PC-9 (cell line): ENCODE data around the gene TRPM1. TPM values are rescaled to one million over a fixed set of nuclear protein-coding genes. Genes with fewer than 3 reads are reported as not detected.

ENCODE experiments used
- BruUV-seq: library from RNA; stranded (reverse); fragments of 400-500 nt; replicated peaks from 2 replicates; lab custom pipeline; 2021; lab: Mats Ljungman, UMichigan
- CTCF ChIA-PET: fragments of 300-600 bp; sonication (Branson Sonifier 250); formaldehyde crosslinking; loops from one replicate; lab custom pipeline; 2022; ENCODE audit warnings: antibody characterized with exemption; lab: Charles Lee
- POLR2A ChIA-PET: fragments of 300-600 bp; sonication (Branson Sonifier 250); formaldehyde crosslinking; loops from one replicate; lab custom pipeline; 2022; ENCODE audit warnings: antibody characterized with exemption; ENCODE audit not compliant: unreplicated experiment; lab: Charles Lee
- DNase-seq, 2 experiments: peaks; one replicate each; pipeline versions ENCODE4 v3.0.0 to v3.0.0-alpha.2; 2015 to 2022; ENCODE audit warnings: mixed read lengths in 1 of 2
- H2AFZ ChIP-seq: fragments of 200-600 bp; sonication (generic); 2 replicates; pipeline ENCODE4 v1.8.1; 2017; ENCODE audit warnings: antibody characterized with exemption
- H3F3A ChIP-seq: fragments of 200-600 bp; sonication (generic); 2 replicates; pipeline ENCODE4 v1.8.1; 2017; ENCODE audit warnings: antibody characterized with exemption, mild to moderate bottlenecking, low read depth; ENCODE audit not compliant: insufficient read depth
- H3K27ac ChIP-seq: fragments of 200-600 bp; sonication (generic); 2 replicates; pipeline ENCODE4 v1.6.1; 2016; ENCODE audit warnings: mixed run types
- H3K27me3 ChIP-seq: fragments of 200-600 bp; sonication (generic); 2 replicates; pipeline ENCODE4 v1.6.1; 2016; ENCODE audit warnings: low read depth, mixed run types; ENCODE audit not compliant: insufficient read depth
- H3K36me3 ChIP-seq: fragments of 200-600 bp; sonication (generic); 2 replicates; pipeline ENCODE4 v1.6.1; 2016; ENCODE audit warnings: low read depth, mixed run types
- H3K4me1 ChIP-seq: fragments of 200-600 bp; sonication (generic); replicated peaks from 2 replicates; pipeline ENCODE4 v1.6.1; 2016; ENCODE audit warnings: mixed run types; ENCODE audit not compliant: insufficient read depth
- H3K4me2 ChIP-seq: fragments of 200-600 bp; sonication (generic); 2 replicates; pipeline ENCODE4 v1.6.1; 2017; ENCODE audit warnings: mixed run types
- H3K4me3 ChIP-seq: fragments of 200-600 bp; sonication (generic); 2 replicates; pipeline ENCODE4 v1.6.1; 2016; ENCODE audit warnings: mixed run types
- H3K79me2 ChIP-seq: fragments of 200-600 bp; sonication (generic); 2 replicates; pipeline ENCODE4 v1.6.1; 2017; ENCODE audit warnings: low read depth, mixed run types
- H3K9me2 ChIP-seq: fragments of 200-600 bp; sonication (generic); 2 replicates; pipeline ENCODE4 v1.8.1; 2017; ENCODE audit warnings: mild to moderate bottlenecking; ENCODE audit not compliant: insufficient read depth
- H3K9me3 ChIP-seq: fragments of 200-600 bp; sonication (generic); 2 replicates; pipeline ENCODE4 v1.8.1; 2016; ENCODE audit warnings: low read depth; ENCODE audit not compliant: insufficient read depth
- H4K20me1 ChIP-seq: fragments of 200-600 bp; sonication (generic); 2 replicates; pipeline ENCODE4 v1.8.1; 2017; ENCODE audit not compliant: insufficient read depth
- EZH2 ChIP-seq: fragments of 200-600 bp; sonication (generic); IDR thresholded peaks from 2 replicates; pipeline ENCODE4 v1.8.0; 2017; ENCODE audit warnings: antibody characterized with exemption, low read depth
- intact Hi-C: fragments of 100-400 bp; cut with micrococcal nuclease; formaldehyde crosslinking; loops from one replicate; pipeline ENCODE4 v1.10.0; 2022; ENCODE audit not compliant: unreplicated experiment
- total RNA-seq: library from RNA; stranded (reverse); gene quantifications from 2 replicates; pipeline ENCODE4 v1.2.3, GENCODE V29; 2021
- TF ChIP-seq, protein P1 (sequence below): fragments of 200-600 bp; sonication (generic); conservative IDR thresholded peaks from 2 replicates; pipeline ENCODE4 v1.6.1; 2017; ENCODE audit warnings: mixed run types, antibody characterized with exemption, mild to moderate bottlenecking, moderate library complexity

The TRPM1 gene
- total RNA-seq, 1 experiment from 2014 or later, result not detected

DNA sequence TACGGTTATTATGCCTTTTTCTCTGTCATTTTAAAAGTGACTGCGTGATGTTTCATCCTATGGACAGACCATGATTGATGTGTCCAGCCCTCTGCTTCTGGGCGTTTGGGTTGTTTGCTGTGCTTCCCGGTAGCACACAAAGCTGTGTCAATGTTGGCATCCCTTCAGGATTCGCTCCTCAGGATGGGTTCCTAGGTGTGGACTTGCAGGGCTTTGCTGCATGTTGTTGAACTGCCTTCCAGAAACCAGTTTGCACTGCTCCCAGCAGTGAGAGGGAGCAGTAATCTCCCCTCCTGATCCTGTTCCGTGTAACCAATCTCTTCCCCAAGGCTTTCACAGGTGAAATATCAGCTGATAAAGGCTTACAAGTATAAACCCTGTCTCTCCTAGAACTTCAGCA is 787 bp downstream of the TRPM1 start:
- no peaks in the 10 kb centered on the region for H3K36me3 ChIP-seq
- no peak overlapping the region for H3K4me2 ChIP-seq
- BruUV-seq, result no TSS peak
- H3K4me3 ChIP-seq, result no peak overlapping the region
- H2AFZ ChIP-seq, result no peak overlapping the region
- no peaks in the 10 kb centered on the region for H3K79me2 ChIP-seq
- H3K27ac ChIP-seq, result no peak overlapping the region
- H4K20me1 ChIP-seq, result no peaks in the 10 kb centered on the region
- ChIA-PET POLR2A (no interaction called here), CTCF (no interaction called here)
- intact Hi-C loops, result no loop called here
- H3K9me2 ChIP-seq, result no peaks in the 10 kb centered on the region
- TF ChIP-seq EZH2, result no peak
- TF ChIP-seq, protein P1, sequence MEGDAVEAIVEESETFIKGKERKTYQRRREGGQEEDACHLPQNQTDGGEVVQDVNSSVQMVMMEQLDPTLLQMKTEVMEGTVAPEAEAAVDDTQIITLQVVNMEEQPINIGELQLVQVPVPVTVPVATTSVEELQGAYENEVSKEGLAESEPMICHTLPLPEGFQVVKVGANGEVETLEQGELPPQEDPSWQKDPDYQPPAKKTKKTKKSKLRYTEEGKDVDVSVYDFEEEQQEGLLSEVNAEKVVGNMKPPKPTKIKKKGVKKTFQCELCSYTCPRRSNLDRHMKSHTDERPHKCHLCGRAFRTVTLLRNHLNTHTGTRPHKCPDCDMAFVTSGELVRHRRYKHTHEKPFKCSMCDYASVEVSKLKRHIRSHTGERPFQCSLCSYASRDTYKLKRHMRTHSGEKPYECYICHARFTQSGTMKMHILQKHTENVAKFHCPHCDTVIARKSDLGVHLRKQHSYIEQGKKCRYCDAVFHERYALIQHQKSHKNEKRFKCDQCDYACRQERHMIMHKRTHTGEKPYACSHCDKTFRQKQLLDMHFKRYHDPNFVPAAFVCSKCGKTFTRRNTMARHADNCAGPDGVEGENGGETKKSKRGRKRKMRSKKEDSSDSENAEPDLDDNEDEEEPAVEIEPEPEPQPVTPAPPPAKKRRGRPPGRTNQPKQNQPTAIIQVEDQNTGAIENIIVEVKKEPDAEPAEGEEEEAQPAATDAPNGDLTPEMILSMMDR, result no peak
- DNase-seq, result no peak
- H3K9me3 ChIP-seq, result no peaks in the 10 kb centered on the region
- H3K4me1 ChIP-seq, result no peaks in the 10 kb centered on the region
- H3F3A ChIP-seq, result no peaks in the 10 kb centered on the region
- H3K27me3 ChIP-seq, result peaks cover 28% of the 10 kb centered on the region

DNA sequence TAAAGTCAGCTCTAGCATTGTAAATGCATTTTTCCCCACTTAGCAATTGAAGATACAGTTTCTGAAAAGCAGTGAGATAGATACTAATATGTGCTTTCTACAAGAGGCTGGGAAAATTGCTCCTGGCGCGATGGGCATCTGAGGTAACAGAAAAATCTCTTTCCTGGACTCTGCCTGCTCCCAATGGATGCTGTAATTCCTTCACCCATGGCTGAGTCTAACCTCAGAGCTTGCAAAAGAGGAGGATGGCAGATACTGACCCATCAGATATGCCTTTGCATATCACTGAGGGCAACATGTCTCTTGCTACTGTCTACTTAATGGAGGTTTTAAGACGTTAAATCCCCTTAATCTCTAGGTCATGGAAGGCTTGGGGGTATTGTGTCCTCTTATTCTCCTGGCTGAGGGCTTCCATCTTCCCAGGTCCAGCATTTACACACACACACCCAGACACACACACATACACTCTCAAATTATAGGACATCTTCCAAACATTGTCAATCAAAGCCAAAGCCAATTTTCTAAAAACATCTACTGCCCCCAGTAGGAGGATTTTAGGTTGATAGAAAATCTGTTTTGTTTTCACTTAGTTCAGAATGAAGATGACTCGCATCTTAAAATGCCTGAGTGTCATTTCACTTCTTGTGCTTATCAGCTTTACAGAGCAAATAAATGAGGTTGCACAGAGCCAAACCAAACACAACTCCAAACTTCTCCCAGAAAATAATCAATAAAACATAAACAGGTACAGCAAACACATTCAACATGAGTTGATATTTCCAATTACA is 2.4 kb downstream of the TRPM1 start:
- BruUV-seq, result no TSS peak
- Histone ChIP-seq H3K36me3 (no peaks in the 10 kb centered on the region), H3K4me3 (no peak overlapping the region), H3K4me2 (no peak overlapping the region), H3K27ac (no peak overlapping the region), H3K79me2 (no peaks in the 10 kb centered on the region), H2AFZ (no peak overlapping the region), H3F3A (no peaks in the 10 kb centered on the region), H3K27me3 (peaks cover 27% of the 10 kb centered on the region), H3K9me3 (no peaks in the 10 kb centered on the region), H3K9me2 (no peaks in the 10 kb centered on the region), H3K4me1 (no peaks in the 10 kb centered on the region), H4K20me1 (no peaks in the 10 kb centered on the region)
- ChIA-PET POLR2A (no interaction called here), CTCF (no interaction called here)
- TF ChIP-seq, protein P1, result no peak
- no peak for TF ChIP-seq EZH2
- intact Hi-C loops, result no loop called here
- no peak for DNase-seq

DNA sequence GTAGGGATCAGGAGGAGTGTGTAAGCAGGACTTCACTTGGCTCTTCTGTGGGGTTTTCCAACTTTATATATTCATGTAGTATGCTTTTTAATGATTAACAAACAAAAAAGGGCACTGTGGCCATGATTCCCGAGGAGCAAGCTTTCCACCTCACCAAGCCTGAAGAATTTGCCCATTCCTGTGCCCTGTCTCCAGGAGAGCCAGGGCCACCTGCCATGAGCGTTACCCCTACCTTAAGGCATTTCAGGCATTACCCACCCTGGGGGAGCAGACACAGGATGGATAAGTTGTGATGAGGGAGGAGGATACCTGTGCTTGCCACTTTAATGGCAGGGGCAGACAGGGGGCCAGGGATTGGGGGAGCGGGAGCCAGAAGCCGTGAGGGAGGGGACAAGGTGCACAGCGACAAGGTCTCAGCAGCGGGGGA is 3.0 kb downstream of the TRPM1 start:
- H3K4me2 ChIP-seq, result no peak overlapping the region
- intact Hi-C loops, result no loop called here
- POLR2A ChIA-PET, result no interaction called here

More for the DNA sequence above, 3.0 kb downstream of the TRPM1 start:
- no peaks in the 10 kb centered on the region for H3K36me3 ChIP-seq
- no peak for DNase-seq
- no peaks in the 10 kb centered on the region for H4K20me1 ChIP-seq
- H2AFZ ChIP-seq, result no peak overlapping the region
- no peak overlapping the region for H3K27ac ChIP-seq
- BruUV-seq, result no TSS peak
- no peak overlapping the region for H3K4me3 ChIP-seq
- no peaks in the 10 kb centered on the region for H3F3A ChIP-seq
- peaks cover 33% of the 10 kb centered on the region for H3K27me3 ChIP-seq
- no peaks in the 10 kb centered on the region for H3K4me1 ChIP-seq
- TF ChIP-seq EZH2, result no peak
- TF ChIP-seq, protein P1, result no peak
- no peaks in the 10 kb centered on the region for H3K9me2 ChIP-seq
- no peaks in the 10 kb centered on the region for H3K79me2 ChIP-seq
- CTCF ChIA-PET, result no interaction called here
- no peaks in the 10 kb centered on the region for H3K9me3 ChIP-seq
